ENCODE measurements around the gene RDH8.

The RDH8 gene

DNA sequence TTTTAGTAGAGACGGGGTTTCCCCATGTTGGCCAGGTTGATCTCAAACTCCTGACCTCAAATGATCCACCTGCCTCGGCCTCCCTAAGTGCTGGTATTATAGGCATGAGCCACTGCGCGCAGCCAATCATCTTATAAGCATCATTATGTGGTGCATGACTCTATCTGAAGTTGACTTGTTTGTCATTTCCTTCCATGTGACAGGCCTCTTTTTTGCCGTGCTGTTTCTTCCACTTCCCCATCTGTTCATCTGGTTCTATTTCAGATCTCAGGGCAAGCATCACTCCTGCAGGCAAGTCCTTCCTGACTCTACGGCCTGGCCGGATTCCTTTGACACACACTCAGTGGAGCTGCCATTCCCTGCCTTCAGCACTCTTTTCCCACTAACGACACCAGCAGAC is 18.2 kb upstream of the RDH8 start:
- TF ChIP-seq GATA2 (IDR thresholded peaks at IDR 0.05; ENCODE audit: low read depth, low read length) (no peak), GATA3 (IDR thresholded peaks at IDR 0.05; ENCODE audit: low read depth, low read length) (no peak)

DNA sequence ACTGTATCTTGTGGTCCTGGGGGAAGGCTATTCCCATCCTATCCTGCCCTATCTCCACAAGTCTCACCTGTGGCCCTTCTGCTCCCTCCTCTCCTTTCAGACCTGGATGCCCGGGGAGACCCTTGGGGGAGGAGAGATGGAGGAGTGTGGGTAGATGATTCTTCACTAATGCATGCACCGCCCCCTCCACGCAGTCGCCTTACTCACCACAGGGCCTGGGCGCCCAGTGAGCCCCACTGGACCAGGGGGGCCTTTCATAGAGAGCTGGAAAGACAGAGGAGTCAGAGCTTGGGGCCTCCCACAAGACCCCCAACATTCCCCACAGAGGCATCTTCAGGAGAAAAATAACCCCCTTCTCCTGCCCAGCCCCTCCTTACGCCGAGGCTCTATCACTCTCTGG is 17.3 kb upstream of the RDH8 start:
- TF ChIP-seq GATA3 (IDR thresholded peaks at IDR 0.05; ENCODE audit: low read depth, low read length) (no peak), GATA2 (IDR thresholded peaks at IDR 0.05; ENCODE audit: low read depth, low read length) (no peak)

- TF ChIP-seq GATA3 (IDR thresholded peaks at IDR 0.05; ENCODE audit: low read depth, low read length) (no peak), GATA2 (IDR thresholded peaks at IDR 0.05; ENCODE audit: low read depth, low read length) (no peak)
Measured at GRCh38 chr19:9996541-9996940, 16.7 kb upstream of the RDH8 start.

GRCh38 chr19:10000171-10000826 is 13.0 kb upstream of the RDH8 start:
- TF ChIP-seq GATA2 (IDR thresholded peaks at IDR 0.05; ENCODE audit: low read depth, low read length) (no peak), GATA3 (IDR thresholded peaks at IDR 0.05; ENCODE audit: low read depth, low read length) (no peak)

- no peak for TF ChIP-seq GATA3 (IDR thresholded peaks at IDR 0.05; ENCODE audit: low read depth, low read length)
- TF ChIP-seq GATA2 (IDR thresholded peaks at IDR 0.05; ENCODE audit: low read depth, low read length): no peak
Measured at GRCh38 chr19:10001899-10002298, 11.4 kb upstream of the RDH8 start.

GRCh38 chr19:10003271-10003670 is 10.0 kb upstream of the RDH8 start:
- TF ChIP-seq GATA3 (IDR thresholded peaks at IDR 0.05; ENCODE audit: low read depth, low read length) (no peak), GATA2 (IDR thresholded peaks at IDR 0.05; ENCODE audit: low read depth, low read length) (no peak)

- TF ChIP-seq GATA2 (IDR thresholded peaks at IDR 0.05; ENCODE audit: low read depth, low read length): no peak
- no peak for TF ChIP-seq GATA3 (IDR thresholded peaks at IDR 0.05; ENCODE audit: low read depth, low read length)
Measured at GRCh38 chr19:10004617-10005016, 8.7 kb upstream of the RDH8 start.

DNA sequence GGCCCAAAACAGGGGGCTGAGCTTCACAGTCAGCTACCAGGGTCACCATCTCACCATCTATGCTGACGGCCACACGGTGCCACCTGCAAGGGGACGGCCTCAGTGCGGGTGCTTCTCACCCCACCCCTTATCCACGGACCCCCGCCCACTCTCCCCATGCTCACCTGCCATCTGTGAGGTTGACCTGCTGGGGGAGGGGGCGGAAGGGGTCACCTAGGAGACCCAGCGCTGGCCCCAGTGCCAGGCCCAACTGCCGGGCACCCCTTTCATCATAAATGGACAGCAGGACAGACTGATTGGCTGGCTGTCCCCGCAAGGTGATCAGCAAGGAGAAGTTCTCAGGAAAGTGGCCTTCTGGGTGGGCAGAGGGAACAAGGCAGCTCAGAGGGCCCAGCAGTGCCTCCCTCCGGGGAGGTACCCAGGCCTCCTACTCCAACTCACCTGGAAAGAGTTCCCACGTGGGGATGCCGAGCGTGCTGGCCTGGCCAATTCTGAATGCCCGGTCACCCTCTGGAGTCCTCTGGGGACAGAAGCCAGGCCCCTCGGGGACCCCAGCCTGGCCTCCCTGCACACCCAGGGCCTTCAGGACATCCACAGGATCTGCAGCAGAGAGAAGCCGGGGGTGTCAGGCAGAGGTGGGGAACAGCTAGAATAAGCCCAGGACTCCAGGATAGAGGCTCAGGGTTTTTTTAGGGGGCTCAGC is 7.5 kb upstream of the RDH8 start:
- TF ChIP-seq GATA2 (IDR thresholded peaks at IDR 0.05; ENCODE audit: low read depth, low read length) (no peak), GATA3 (IDR thresholded peaks at IDR 0.05; ENCODE audit: low read depth, low read length) (no peak)

DNA sequence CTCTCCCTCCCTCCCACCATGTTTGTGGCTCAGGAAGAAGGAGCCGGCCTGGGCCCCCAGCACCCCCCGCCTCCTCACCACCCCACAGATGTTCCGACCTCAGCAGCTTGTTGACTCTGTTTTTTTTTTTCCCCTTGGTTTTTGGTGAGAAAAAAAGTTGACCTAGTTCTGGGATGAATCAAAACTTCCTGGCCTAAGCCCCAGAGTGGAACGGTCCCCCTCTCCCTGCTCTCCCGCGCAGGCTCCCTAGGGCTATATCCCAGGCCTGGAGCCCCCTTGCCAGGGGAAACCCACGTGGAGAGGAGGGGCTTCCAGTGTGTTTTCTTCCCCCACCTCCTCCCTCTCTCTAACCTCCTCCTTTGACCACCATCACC is 7.0 kb upstream of the RDH8 start:
- TF ChIP-seq GATA3 (IDR thresholded peaks at IDR 0.05; ENCODE audit: low read depth, low read length) (no peak), GATA2 (IDR thresholded peaks at IDR 0.05; ENCODE audit: low read depth, low read length) (no peak)

DNA sequence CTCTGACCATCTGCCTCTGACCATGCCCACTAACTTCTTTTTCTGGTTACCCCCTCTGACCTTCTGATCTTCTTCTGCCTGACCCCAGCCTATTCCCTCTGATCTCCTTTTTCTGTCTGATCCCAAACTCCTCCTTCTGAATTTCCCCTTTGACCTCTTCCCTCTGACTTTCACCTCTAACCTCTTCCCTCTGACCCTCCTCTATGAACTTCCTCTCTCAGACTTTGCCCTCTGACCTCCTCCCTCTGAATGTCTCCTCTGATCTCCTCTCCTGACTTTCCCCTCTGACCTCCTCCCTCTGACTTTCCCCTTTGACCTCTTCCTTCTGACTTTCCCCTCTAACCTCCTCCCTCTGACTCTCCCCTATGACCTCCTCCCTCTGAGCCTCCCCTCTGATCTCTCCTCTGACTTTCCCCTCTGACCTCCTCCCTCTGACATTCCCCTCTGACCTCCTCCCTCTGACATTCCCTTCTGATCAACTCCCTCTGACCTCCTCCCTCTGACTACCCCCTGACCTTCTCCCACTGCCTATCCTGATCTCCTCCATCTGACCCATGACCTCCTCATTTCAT is 6.4 kb upstream of the RDH8 start:
- TF ChIP-seq GATA2 (IDR thresholded peaks at IDR 0.05; ENCODE audit: low read depth, low read length) (no peak), GATA3 (IDR thresholded peaks at IDR 0.05; ENCODE audit: low read depth, low read length) (no peak)

DNA sequence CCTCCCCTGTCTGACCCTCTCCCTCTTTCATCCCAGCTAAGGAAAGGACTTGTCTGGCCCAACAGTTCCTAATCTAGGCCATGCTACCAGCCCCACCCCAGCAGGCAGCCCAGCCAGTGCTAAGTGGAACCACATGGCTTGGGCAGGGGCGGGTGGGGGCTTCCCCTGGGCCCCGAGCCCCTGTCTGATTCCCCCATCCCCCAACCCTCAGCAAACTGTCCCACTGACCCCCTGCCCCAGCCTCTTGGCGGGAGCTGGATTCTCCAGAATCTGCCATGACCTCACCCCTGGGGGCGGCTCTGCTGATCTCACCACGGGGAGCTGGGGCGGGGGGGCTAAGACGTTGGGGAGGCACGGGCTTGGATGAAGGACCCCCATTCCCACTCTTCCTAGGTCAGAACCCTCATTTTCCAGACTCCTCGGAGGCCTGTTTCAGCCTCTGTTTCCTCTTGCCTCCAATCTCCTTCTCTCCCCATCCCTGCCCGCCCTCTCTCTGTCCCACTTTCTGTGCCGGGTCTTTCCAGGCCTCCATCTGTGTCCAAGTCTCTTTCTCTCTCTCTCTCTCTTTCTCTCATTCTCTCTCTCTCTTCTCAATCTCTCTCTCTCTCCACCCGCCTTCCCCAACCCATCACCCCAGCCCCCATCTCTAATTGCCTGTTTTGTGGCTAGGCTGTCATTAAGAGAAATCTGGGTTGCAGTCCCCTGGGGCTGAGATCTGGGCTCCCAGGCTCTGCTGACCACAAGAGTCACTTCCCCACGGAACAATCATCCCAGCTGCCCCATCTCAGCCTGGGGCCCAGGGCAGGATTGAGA is 5.7 kb upstream of the RDH8 start:
- no peak for TF ChIP-seq GATA2 (IDR thresholded peaks at IDR 0.05; ENCODE audit: low read depth, low read length)
- no peak for TF ChIP-seq GATA3 (IDR thresholded peaks at IDR 0.05; ENCODE audit: low read depth, low read length)

- TF ChIP-seq GATA2 (IDR thresholded peaks at IDR 0.05; ENCODE audit: low read depth, low read length): no peak
- TF ChIP-seq GATA3 (IDR thresholded peaks at IDR 0.05; ENCODE audit: low read depth, low read length): no peak
Measured at GRCh38 chr19:10008184-10008765, 5.0 kb upstream of the RDH8 start.

DNA sequence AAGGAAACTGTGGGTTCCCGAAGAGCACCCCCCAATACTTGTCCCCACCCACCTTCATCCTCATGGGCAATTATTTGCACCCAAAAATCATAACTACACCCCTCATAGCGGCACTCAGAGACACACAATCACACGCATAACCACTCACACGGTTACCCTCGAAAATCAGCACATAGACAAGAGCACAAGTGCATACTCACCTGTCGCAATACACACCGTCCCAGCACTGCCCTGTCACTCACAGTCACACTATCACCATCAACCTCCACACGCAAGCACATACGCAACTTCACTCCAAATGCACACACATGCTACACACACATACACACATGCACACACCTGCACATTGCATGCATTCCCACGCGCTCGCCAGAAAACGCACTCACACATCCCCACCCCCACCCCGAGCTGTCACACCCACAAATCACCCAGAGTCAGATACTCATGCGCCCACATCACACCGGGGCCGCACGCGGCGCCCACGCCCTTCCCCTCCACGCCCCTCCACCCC is 3.5 kb upstream of the RDH8 start:
- TF ChIP-seq GATA3 (IDR thresholded peaks at IDR 0.05; ENCODE audit: low read depth, low read length): no peak
- TF ChIP-seq GATA2 (IDR thresholded peaks at IDR 0.05; ENCODE audit: low read depth, low read length): no peak

DNA sequence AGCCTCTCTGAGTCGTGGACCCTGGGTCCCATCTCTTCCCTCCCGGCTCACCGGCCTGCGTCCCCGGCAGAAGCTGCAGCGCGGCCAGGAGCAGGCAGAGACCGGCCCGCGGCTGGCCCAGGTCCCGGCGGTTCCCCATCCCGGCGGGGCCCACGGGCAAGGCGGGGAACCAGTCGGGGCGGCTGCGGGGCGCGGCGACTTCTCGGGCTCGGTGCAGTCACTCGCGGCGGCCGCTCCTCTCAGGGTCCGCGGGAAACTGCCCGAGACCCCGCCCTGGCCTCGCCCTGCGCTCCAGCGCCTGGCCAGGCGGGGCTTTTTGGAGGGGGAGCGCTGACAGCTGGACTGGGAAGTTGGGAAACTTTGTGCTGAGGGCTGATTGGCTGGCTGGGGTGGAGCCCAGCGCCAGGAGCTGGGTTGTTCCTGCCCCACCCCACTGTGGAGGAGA is 3.0 kb upstream of the RDH8 start, which contains the start of gene COL5A3:
Gene COL5A3 (minus strand): TSS at position 258 of the 445 bp plus-strand sequence. CDS start 119 bp downstream, at position 139.
- TF ChIP-seq GATA2 (IDR thresholded peaks at IDR 0.05; ENCODE audit: low read depth, low read length) (no peak), GATA3 (IDR thresholded peaks at IDR 0.05; ENCODE audit: low read depth, low read length) (no peak)
